ENCODE results near the gene COL16A1.
"Not testable (repeated sequence)": the region's sequence is repeated elsewhere in the genome, so short reads cannot be mapped to it uniquely, and the experiment has no call there.

Gene COL16A1

GRCh38 chr1:31712068-31712467 is 8.3 kb upstream of the COL16A1 start:
- in situ Hi-C loops (cut with HindIII; ENCODE audit: low pct_unique_long_range_greater_than_20kb, low sequenced_read_pairs): no loop called here
- no peak for TF ChIP-seq JUND (IDR thresholded peaks at IDR 0.05; ENCODE audit: low read depth)
- DNase-seq (ENCODE audit: low read depth in 1 of 2, low spot score in 1 of 2): no peak

- no peak for DNase-seq (ENCODE audit: low read depth in 1 of 2, low spot score in 1 of 2)
- in situ Hi-C loops (cut with HindIII; ENCODE audit: low pct_unique_long_range_greater_than_20kb, low sequenced_read_pairs): no loop called here
- TF ChIP-seq JUND (IDR thresholded peaks at IDR 0.05; ENCODE audit: low read depth): no peak
Observed at GRCh38 chr1:31708324-31708723, 4.5 kb upstream of the COL16A1 start.

GRCh38 chr1:31707711-31708110 is 3.9 kb upstream of the COL16A1 start:
- no peak for TF ChIP-seq JUND (IDR thresholded peaks at IDR 0.05; ENCODE audit: low read depth)
- in situ Hi-C loops (cut with HindIII; ENCODE audit: low pct_unique_long_range_greater_than_20kb, low sequenced_read_pairs): no loop called here
- no peak for DNase-seq (ENCODE audit: low read depth in 1 of 2, low spot score in 1 of 2)

GRCh38 chr1:31707059-31707600 is 3.3 kb upstream of the COL16A1 start:
- in situ Hi-C loops (cut with HindIII; ENCODE audit: low pct_unique_long_range_greater_than_20kb, low sequenced_read_pairs); DNase-seq (ENCODE audit: low read depth in 1 of 2, low spot score in 1 of 2): not testable (repeated sequence)

GRCh38 chr1:31706384-31707058 is 2.7 kb upstream of the COL16A1 start:
- DNase-seq (ENCODE audit: low read depth in 1 of 2, low spot score in 1 of 2): no peak
- in situ Hi-C loops (cut with HindIII; ENCODE audit: low pct_unique_long_range_greater_than_20kb, low sequenced_read_pairs): no loop called here
- TF ChIP-seq JUND (IDR thresholded peaks at IDR 0.05; ENCODE audit: low read depth): no peak

- no peak for TF ChIP-seq JUND (IDR thresholded peaks at IDR 0.05; ENCODE audit: low read depth)
- DNase-seq (ENCODE audit: low read depth in 1 of 2, low spot score in 1 of 2): peak in 1 of 2 experiments; percentile 72
- in situ Hi-C loops (cut with HindIII; ENCODE audit: low pct_unique_long_range_greater_than_20kb, low sequenced_read_pairs): no loop called here
Observed at GRCh38 chr1:31705080-31705866, 1.5 kb upstream of the COL16A1 start.

- in situ Hi-C loops (cut with HindIII; ENCODE audit: low pct_unique_long_range_greater_than_20kb, low sequenced_read_pairs): no loop called here
- no peak for TF ChIP-seq JUND (IDR thresholded peaks at IDR 0.05; ENCODE audit: low read depth)
- peak; percentile 28 to 56 for DNase-seq (ENCODE audit: low read depth in 1 of 2, low spot score in 1 of 2)
Observed at GRCh38 chr1:31704271-31705079, 658 bp upstream of the COL16A1 start.

- no peak for DNase-seq (ENCODE audit: low read depth in 1 of 2, low spot score in 1 of 2)
- no peak for TF ChIP-seq JUND (IDR thresholded peaks at IDR 0.05; ENCODE audit: low read depth)
- in situ Hi-C loops (cut with HindIII; ENCODE audit: low pct_unique_long_range_greater_than_20kb, low sequenced_read_pairs): no loop called here
Observed at GRCh38 chr1:31702836-31703404, 897 bp downstream of the COL16A1 start.

- TF ChIP-seq JUND (IDR thresholded peaks at IDR 0.05; ENCODE audit: low read depth): no peak
- DNase-seq (ENCODE audit: low read depth in 1 of 2, low spot score in 1 of 2): peak; percentile 27 to 29
- in situ Hi-C loops (cut with HindIII; ENCODE audit: low pct_unique_long_range_greater_than_20kb, low sequenced_read_pairs): no loop called here
Observed at GRCh38 chr1:31701091-31701736, 2.6 kb downstream of the COL16A1 start.

- no peak for DNase-seq (ENCODE audit: low read depth in 1 of 2, low spot score in 1 of 2)
- no peak for TF ChIP-seq JUND (IDR thresholded peaks at IDR 0.05; ENCODE audit: low read depth)
- in situ Hi-C loops (cut with HindIII; ENCODE audit: low pct_unique_long_range_greater_than_20kb, low sequenced_read_pairs): no loop called here
Observed at GRCh38 chr1:31700468-31701090, 3.2 kb downstream of the COL16A1 start.

GRCh38 chr1:31699341-31699891 is 4.4 kb downstream of the COL16A1 start:
- TF ChIP-seq JUND (IDR thresholded peaks at IDR 0.05; ENCODE audit: low read depth): no peak
- in situ Hi-C loops (cut with HindIII; ENCODE audit: low pct_unique_long_range_greater_than_20kb, low sequenced_read_pairs): no loop called here
- DNase-seq (ENCODE audit: low read depth in 1 of 2, low spot score in 1 of 2): no peak

Measured in T47D (cell line).